T-helper 22 cell (primary cell): ENCODE results near the gene UNC5B.

ENCODE experiments used
- DNase-seq: peaks from one replicate; pipeline ENCODE4 v3.0.0-alpha.2; 2020; ENCODE audit warnings: low read depth

UNC5B gene

DNA sequence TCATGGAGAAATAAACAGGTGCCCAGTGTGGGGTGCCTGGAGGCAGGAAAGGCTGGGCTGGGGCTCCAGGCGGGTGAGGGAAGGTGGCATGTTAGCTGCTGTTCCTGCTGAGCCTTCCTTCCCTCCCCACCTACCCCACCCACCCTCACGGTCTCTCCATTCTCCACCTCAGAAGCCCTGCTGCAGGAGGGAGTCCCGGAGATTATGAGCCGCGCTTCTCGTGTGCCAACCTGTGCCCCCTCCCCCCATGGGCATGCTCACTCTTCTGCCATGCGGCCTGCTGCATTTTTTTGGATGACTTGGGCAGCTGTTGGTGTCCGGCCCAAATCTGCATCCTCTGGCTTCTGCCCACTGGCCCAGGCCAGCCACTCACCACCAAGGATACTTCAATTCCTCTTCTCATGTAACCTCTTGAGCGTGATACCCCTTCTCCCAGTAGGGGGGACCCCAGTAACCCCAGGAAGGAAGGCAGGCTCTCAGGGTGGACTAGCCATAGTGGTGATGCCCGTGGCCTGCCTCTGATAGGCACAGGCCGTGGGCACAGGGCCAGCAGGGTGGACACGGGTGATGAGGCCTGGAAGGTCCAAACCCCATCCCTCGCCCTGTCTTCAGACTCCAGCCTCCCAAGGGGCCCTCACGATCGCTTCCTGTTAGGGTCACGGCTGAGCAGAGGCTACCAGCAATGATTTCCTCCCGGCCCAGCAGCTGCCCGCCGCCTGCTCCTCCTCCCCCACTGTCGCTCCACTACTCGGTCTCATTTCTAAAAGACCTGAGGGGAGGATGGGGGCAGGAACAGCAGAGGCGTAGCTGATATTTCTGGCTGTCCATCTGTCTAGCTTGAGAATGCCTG, 27.8 kb downstream of the UNC5B start:
- no peak for DNase-seq

DNA sequence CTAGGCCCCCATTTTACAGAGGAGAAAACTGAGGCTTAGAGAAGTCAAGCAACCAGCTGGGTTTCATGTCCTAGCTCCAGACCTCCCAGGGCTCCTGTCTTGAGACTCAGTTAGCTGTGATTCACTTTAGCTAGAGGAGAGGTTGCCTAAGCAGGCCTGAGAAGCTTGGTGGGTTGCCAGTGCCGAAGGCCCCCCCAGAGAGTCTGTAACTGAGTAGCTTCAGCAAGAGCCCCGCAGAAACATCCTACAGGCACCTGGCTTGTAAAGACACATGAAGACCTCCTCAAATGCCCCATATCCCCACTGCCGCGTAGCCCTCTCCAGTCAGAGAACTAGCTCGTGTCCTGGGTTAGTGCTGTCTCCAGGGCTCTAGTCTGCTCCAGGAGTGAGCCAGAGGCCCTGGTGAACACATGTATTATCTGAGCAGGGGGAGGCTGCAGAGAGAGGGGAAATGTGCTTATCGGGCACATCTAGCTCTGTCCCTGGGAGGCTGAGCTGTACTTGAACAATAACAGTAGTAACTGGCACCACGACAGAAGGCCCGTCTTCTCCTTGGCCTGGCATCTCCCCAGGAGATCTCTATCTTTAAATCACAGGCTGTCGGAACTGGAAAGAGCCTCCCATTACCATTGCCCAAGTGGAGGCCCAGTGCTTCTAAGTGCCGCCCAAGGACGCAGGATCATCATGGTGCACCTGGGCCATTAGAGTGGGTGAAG, 28.9 kb downstream of the UNC5B start:
- DNase-seq: no peak

DNA sequence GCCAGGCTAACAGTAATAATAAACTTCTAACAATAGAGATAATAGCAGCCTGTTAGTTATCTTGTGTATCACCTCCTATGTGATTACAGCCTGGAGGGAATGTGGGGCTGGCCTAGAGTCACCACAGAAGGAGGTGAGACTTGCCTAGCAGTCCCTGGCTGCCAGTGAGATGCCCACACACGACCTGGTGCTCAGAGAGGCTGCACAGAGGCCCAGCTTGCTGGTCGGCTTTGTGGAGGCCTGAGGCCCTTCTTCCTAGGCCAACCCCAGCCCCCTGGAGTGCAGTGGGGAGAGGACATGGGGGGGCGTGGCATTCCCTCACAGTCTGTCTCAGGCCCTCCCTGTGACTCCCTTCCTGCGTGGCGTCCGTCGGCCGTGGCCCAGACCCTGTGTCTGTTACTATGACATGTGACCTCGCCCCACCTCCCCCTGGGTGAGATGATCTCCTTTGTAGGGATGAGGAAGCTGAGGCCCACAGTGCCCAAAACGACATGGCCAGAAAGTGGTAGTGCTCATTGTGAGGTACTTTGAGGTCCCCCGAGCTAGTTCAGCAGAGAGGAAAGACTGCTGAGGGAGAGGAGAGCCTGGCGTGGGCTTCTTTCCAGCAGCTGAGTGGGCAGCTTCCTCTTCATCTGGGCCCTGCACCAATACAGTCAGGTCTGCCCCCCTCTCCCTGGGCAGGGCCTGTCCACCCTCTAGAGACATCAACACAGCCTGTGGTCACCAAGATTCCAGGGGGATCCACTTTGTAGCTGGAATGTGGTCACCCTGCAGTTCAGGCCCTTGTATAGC, 29.7 kb downstream of the UNC5B start:
- no peak for DNase-seq

- no peak for DNase-seq
Measured at GRCh38 chr10:71242622-71243009, 30.2 kb downstream of the UNC5B start.

DNA sequence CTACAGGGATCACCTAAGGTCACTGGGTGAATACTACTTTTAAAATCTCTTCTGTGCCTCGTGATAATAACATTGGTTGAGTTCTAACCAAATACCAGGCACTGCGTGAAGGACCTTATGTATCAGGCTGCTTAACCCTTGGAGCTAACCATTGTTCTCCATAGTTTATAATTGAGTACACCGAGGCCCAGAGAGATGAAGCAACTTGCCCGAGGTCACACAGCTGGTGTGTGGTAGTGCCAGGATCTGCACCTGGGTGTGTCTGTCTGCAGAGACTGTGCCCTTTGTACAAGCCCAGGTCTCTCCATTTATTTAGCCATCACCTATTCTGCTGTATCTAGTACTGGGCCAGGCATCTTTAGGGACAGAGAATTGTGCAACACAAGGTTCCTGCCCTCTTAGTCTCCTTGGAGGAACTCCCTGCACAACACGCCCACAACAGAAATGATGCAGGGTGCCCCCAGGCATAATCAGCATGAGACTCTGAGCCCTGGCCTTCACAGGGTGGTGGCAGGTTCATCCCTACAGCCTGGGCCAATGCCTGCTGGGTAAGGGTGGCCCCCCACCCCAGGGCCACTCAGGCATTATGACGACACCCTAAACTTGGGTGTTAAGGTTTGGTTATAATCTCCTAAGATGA, 31.5 kb downstream of the UNC5B start:
- DNase-seq: no peak

GRCh38 chr10:71244431-71245419, 32.4 kb downstream of the UNC5B start:
- no peak for DNase-seq

DNA sequence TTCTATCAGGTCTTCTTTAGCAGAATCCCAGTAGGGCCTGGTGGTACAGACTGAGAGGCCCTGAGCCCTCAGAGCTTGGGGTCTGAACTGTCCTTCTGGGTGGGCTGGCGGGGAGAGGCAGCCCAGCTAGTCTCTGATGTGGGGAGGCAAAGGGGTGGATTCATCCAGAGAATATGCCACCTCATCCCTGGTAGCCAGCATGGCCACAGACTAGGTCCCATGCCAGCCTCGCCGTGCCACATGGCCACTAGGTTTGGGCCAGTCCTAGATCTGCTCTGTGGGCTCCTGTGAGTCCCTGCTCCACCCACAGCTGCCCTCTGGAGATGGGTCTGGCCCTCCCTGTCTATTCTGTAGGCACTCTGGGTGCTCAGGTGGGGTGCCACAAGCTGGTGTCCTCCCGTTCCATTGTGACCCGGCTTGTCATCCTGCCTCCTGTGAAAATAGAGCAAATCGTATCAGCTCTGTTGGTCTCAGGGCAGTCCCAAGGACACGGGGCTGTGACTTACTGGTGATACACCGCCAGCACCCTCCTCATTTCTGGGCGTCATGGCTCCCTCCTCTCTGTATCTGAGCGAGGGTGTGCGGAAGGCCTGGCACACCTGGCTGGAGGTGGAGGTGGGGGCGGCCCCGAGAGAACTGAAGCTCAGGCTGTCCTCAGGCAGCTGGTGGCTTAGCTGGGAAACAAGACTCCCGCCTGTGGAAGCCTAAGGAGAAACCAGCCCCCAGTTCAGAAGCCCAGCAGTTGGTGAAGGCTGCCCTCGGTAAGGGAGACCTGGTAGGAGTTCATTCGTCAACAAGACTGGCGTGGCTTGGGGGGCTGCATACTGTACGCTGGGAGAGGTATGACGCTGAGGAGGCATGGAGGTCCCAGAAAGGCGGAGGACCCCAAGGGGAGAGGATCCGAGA, 33.3 kb downstream of the UNC5B start:
- no peak for DNase-seq

DNA sequence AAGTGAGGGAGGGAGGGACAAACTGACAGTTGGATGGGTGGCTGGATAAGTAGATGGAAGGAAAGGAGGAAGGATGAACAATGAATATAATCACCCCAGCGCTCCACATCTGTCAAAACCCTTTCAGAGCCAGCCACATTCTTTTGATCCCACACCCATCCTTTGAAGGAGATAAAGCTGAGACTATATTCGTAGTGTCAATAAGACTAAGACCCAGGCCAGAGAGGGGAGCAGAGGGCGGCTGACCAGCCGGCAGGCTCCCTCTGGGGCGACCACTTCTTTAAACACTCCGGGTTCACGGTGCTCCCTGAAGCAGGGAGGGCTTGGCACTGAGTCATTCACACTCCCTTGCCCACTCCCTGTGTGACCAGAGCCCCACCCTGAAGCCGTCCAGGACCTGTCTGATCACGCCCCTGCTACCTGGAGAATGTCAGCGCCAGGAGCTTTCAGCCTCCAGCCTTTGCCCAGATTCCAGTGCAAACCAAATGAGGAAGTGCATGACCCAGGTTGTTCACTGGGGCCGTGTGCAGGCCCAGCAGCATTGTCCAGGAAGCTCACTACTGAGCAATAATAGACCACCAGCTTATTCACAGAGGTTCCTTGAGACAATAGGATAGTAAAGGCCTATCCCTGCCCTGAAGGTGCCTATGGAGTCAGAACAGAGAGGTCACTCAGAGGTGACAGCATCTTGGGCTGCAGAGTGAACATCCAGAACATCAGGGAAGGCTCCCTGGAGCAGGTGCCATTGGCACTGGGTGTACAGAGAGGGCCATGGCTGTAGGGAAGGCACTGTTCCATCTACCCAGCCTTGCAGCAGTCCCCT, 34.4 kb downstream of the UNC5B start:
- no peak for DNase-seq

DNA sequence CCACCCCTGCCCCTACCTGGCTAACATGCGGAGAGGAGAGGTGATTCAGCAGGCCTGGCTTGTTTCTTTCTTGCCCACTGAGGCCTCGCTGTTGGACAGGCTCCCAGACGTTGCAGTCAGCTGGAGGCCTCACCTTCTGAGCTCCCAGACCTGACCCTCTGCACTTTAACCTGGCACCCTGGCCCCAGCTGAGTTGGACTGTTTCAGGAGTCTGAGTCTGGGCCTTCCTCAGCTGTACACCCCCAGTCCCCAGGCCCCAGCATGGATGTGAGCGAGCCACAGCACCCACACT, 35.0 kb downstream of the UNC5B start:
- DNase-seq: no peak

GRCh38 chr10:71247804-71248203, 35.4 kb downstream of the UNC5B start:
- no peak for DNase-seq

DNA sequence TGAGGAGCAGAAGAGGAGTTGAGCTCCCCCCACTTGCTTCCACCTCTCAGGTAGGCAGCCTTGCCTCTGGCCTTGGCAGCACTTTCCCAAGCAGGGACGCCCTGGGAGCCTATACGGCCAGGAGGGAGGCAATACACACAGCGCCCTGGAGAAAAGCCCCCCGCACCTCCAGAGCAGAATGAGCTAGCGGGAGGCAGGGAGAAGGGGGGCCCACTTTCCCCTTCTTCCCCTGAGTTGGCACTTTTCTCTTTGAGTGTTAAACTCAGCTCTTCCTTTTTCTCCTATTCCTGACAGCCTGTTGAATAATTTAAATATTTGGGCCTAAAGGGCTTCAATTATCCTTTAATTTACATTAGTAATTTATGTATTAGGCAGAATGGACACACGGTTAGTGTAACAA, 35.8 kb downstream of the UNC5B start:
- no peak for DNase-seq

GRCh38 chr10:71249996-71250395, 37.6 kb downstream of the UNC5B start:
- no peak for DNase-seq

- no peak for DNase-seq
Measured at GRCh38 chr10:71250405-71250804, 38.0 kb downstream of the UNC5B start.

DNA sequence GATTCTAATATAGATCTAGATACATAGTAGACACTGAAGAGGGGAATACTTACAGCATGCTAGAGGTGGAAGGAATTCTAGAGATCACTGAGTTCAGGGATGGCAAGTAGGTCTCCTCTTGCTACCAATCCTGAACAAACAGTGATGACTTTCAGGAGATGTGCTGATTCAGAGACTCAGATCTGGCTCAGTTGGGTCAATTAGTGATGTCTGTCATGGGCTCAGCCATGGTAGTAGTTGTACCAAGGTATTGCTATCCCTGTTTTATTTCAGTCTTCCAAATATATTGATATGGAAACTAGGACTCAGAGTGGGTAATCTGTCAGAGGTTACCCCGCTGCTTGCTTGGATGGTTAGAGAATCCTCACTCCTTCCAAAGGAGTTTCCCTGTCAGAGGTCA, 38.5 kb downstream of the UNC5B start:
- no peak for DNase-seq

- DNase-seq: no peak
Measured at GRCh38 chr10:71251319-71251718, 38.9 kb downstream of the UNC5B start.

DNA sequence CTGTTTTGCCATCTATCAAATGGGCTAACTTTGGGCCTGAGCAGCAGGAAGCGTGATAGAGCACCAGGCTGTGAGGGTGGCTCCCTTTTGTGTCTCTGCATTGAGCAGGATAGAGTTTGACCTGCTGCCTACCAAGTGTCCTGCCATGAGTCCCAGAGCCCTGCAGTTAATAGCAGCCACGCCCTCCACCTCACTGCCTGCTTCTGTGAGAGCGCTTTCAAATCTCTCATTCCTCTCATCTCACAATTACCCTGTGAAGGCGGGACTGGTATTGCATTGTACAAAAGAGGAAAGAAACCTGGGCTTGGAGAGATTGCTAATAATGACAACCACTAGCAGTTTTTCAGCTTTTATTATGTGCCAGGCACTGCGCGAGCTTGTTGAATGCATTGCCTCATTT, 39.9 kb downstream of the UNC5B start:
- DNase-seq: no peak

DNA sequence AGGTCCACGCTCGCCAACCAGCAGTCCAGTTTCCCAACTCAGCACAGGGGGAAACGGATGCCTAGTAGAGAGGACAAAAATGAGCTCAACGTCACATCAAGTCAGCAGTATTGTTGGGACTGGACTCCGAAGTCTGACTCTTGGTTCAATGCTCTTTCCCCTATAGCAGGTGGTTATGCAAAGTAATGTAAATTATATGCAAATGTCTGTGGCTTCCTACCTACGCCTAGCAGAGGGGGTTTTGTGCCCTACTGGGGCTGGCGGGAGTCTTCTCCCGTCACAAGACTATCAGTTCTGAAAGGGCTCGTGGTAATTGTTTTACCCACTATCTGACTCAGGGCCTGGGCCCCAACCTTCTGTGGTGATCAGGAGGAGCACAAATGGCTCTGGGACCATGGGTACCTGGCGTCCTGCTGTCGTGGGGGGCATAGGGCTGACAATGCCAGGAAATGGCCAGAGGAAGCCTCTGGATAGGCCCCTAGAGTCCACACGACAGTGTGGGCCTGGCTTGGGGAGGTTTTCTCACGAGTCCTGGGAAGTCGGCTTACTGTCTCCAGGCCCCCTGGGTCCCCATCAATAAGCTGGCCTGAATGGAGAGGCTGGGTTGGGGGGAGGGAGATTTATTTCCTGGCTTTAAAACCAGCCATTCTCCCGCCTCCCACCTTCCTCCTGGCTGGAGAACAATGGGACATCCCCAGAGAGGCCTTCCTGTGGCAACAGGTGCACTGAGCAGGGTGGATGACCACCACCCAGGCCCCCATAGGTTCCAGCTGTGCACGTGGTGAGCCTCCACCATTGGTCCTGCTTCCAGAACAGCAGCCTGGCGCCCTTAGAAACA, 41.8 kb downstream of the UNC5B start:
- no peak for DNase-seq

- DNase-seq: no peak
Measured at GRCh38 chr10:71254834-71255549, 42.6 kb downstream of the UNC5B start.
